Cerebellar nuclear complex (tissue), 1 donor: ENCODE data around the gene PGF.
"Not testable (repeated sequence)": the region's sequence is repeated elsewhere in the genome, so short reads cannot be mapped to it uniquely, and the experiment has no call there.

Experiments
- DNase-seq, 2 experiments: peaks; one replicate each; lab custom pipeline; 2025; lab: John Stamatoyannopoulos, UW

PGF gene

GRCh38 chr14:74955229-74956026 is at the start of gene PGF:
Gene PGF (minus strand): TSS chr14:74955597. CDS start chr14:74955242, 355 bp downstream.
- DNase-seq, result no peak

GRCh38 chr14:75003250-75004027 is 48.0 kb upstream of the PGF start:
- DNase-seq, result no peak

GRCh38 chr14:75002392-75003249 is 47.2 kb upstream of the PGF start, which contains the start of gene EIF2B2:
Gene EIF2B2 (plus strand): TSS chr14:75002921. CDS start chr14:75002991, 70 bp downstream.
- peak; percentile 84 to 96 for DNase-seq

GRCh38 chr14:75001899-75002298 is 46.5 kb upstream of the PGF start:
- DNase-seq, result no peak

GRCh38 chr14:75001261-75001660 is 45.9 kb upstream of the PGF start:
- DNase-seq, result no peak

GRCh38 chr14:74995781-74996180 is 40.4 kb upstream of the PGF start:
- not testable (repeated sequence) for DNase-seq

GRCh38 chr14:74994182-74994581 is 38.8 kb upstream of the PGF start:
- DNase-seq, result not testable (repeated sequence)

GRCh38 chr14:74988993-74989392 is 33.6 kb upstream of the PGF start:
- DNase-seq, result no peak

GRCh38 chr14:74988131-74988530 is 32.7 kb upstream of the PGF start:
- no peak for DNase-seq

- no peak for DNase-seq
Measured at GRCh38 chr14:74985806-74986205, 30.4 kb upstream of the PGF start.

GRCh38 chr14:74985028-74985310 is 29.6 kb upstream of the PGF start:
- DNase-seq, result no peak

- DNase-seq, result no peak
Measured at GRCh38 chr14:74984236-74985027, 29.0 kb upstream of the PGF start.

- no peak for DNase-seq
Measured at GRCh38 chr14:74983343-74983742, 27.9 kb upstream of the PGF start.

GRCh38 chr14:74982661-74983060 is 27.3 kb upstream of the PGF start:
- no peak for DNase-seq

- no peak for DNase-seq
Measured at GRCh38 chr14:74981833-74982232, 26.4 kb upstream of the PGF start.

- no peak for DNase-seq
Measured at GRCh38 chr14:74981462-74981782, 26.0 kb upstream of the PGF start.

GRCh38 chr14:74980731-74981461 is 25.5 kb upstream of the PGF start:
- no peak for DNase-seq

- DNase-seq, result no peak
Measured at GRCh38 chr14:74980398-74980730, 25.0 kb upstream of the PGF start.

- no peak for DNase-seq
Measured at GRCh38 chr14:74979442-74980397, 24.3 kb upstream of the PGF start.

- DNase-seq, result no peak
Measured at GRCh38 chr14:74979029-74979428, 23.6 kb upstream of the PGF start.
